ENCODE data around the gene EVC2. TPM values are rescaled to one million over a fixed set of nuclear protein-coding genes. Genes with fewer than 3 reads are reported as not detected.

Gene EVC2
- total and polyA plus RNA-seq, 2 donors (not counting 1 experiment from before 2014, with no cell fraction given), result 1.4 to 16.5 TPM

- H2AFZ ChIP-seq (ENCODE audit: low read length), result no peak overlapping the region
- peaks cover 7% of the 10 kb centered on the region for H3K4me1 ChIP-seq (ENCODE audit: control insufficient read depth, extremely low read depth, insufficient read depth, low read length)
- H3K79me2 ChIP-seq (ENCODE audit: control insufficient read depth, insufficient read depth, low read length), result peaks cover 8% of the 10 kb centered on the region
- H3K9ac ChIP-seq (ENCODE audit: insufficient read depth, low read length), result no peak overlapping the region
- peaks cover 1% of the 10 kb centered on the region for H3K36me3 ChIP-seq (ENCODE audit: control insufficient read depth, insufficient read depth, low read length)
- no peak overlapping the region for H3K4me3 ChIP-seq (replicated peaks in 1 of 4; ENCODE audit: control extremely low read depth in 1 of 4, insufficient read depth in 1 of 4, low read depth in 3 of 4, low read length in 4 of 4)
- no peaks in the 10 kb centered on the region for H4K20me1 ChIP-seq (ENCODE audit: control insufficient read depth, extremely low read depth, insufficient read depth, low read length)
- no peak overlapping the region for H3K27ac ChIP-seq (ENCODE audit: insufficient read depth, low read length)
- H3K27me3 ChIP-seq (ENCODE audit: control insufficient read depth, insufficient read depth, low read length), result no peaks in the 10 kb centered on the region
- H3K4me2 ChIP-seq (ENCODE audit: extremely low read depth, insufficient read depth, low read length), result no peak overlapping the region
- TF ChIP-seq CTCF (conservative IDR thresholded peaks at IDR 0.05 in 1 of 2, IDR thresholded peaks at IDR 0.05 in 1 of 2; ENCODE audit: low read depth in 1 of 2, low read length in 2 of 2) (no peak), EZH2 (IDR thresholded peaks at IDR 0.05; ENCODE audit: low read length, missing control alignments) (no peak)
- no peak for DNase-seq (ENCODE audit: low read depth in 2 of 2)
- no peaks in the 10 kb centered on the region for H3K9me3 ChIP-seq (ENCODE audit: control insufficient read depth, insufficient read depth, low read depth, low read length)
Observed at GRCh38 chr4:5705647-5706320, 2.6 kb downstream of the EVC2 start.

GRCh38 chr4:5704276-5704675 lies 4.1 kb downstream of the EVC2 start:
- H4K20me1 ChIP-seq (ENCODE audit: control insufficient read depth, extremely low read depth, insufficient read depth, low read length), result no peaks in the 10 kb centered on the region
- TF ChIP-seq CTCF (conservative IDR thresholded peaks at IDR 0.05 in 1 of 2, IDR thresholded peaks at IDR 0.05 in 1 of 2; ENCODE audit: low read depth in 1 of 2, low read length in 2 of 2) (no peak), EZH2 (IDR thresholded peaks at IDR 0.05; ENCODE audit: low read length, missing control alignments) (no peak)
- no peaks in the 10 kb centered on the region for H3K9me3 ChIP-seq (ENCODE audit: control insufficient read depth, insufficient read depth, low read depth, low read length)
- no peak overlapping the region for H3K4me3 ChIP-seq (replicated peaks in 1 of 4; ENCODE audit: control extremely low read depth in 1 of 4, insufficient read depth in 1 of 4, low read depth in 3 of 4, low read length in 4 of 4)
- no peaks in the 10 kb centered on the region for H3K27me3 ChIP-seq (ENCODE audit: control insufficient read depth, insufficient read depth, low read length)
- DNase-seq (ENCODE audit: low read depth in 2 of 2), result no peak
- peaks cover 1% of the 10 kb centered on the region for H3K36me3 ChIP-seq (ENCODE audit: control insufficient read depth, insufficient read depth, low read length)
- no peak overlapping the region for H3K4me2 ChIP-seq (ENCODE audit: extremely low read depth, insufficient read depth, low read length)
- peaks cover 8% of the 10 kb centered on the region for H3K79me2 ChIP-seq (ENCODE audit: control insufficient read depth, insufficient read depth, low read length)
- H3K9ac ChIP-seq (ENCODE audit: insufficient read depth, low read length), result no peak overlapping the region
- peaks cover 7% of the 10 kb centered on the region for H3K4me1 ChIP-seq (ENCODE audit: control insufficient read depth, extremely low read depth, insufficient read depth, low read length)
- no peak overlapping the region for H3K27ac ChIP-seq (ENCODE audit: insufficient read depth, low read length)
- H2AFZ ChIP-seq (ENCODE audit: low read length), result no peak overlapping the region

GRCh38 chr4:5703831-5704230 lies 4.5 kb downstream of the EVC2 start:
- TF ChIP-seq EZH2 (IDR thresholded peaks at IDR 0.05; ENCODE audit: low read length, missing control alignments) (no peak), CTCF (conservative IDR thresholded peaks at IDR 0.05 in 1 of 2, IDR thresholded peaks at IDR 0.05 in 1 of 2; ENCODE audit: low read depth in 1 of 2, low read length in 2 of 2) (no peak)
- Histone ChIP-seq H3K4me3 (replicated peaks in 1 of 4; ENCODE audit: control extremely low read depth in 1 of 4, insufficient read depth in 1 of 4, low read depth in 3 of 4, low read length in 4 of 4) (no peak overlapping the region), H3K4me1 (ENCODE audit: control insufficient read depth, extremely low read depth, insufficient read depth, low read length) (peaks cover 5% of the 10 kb centered on the region), H3K4me2 (ENCODE audit: extremely low read depth, insufficient read depth, low read length) (no peak overlapping the region), H3K27me3 (ENCODE audit: control insufficient read depth, insufficient read depth, low read length) (no peaks in the 10 kb centered on the region), H3K79me2 (ENCODE audit: control insufficient read depth, insufficient read depth, low read length) (peaks cover 8% of the 10 kb centered on the region), H3K36me3 (ENCODE audit: control insufficient read depth, insufficient read depth, low read length) (peaks cover 1% of the 10 kb centered on the region), H4K20me1 (ENCODE audit: control insufficient read depth, extremely low read depth, insufficient read depth, low read length) (no peaks in the 10 kb centered on the region), H3K27ac (ENCODE audit: insufficient read depth, low read length) (no peak overlapping the region), H2AFZ (ENCODE audit: low read length) (no peak overlapping the region), H3K9ac (ENCODE audit: insufficient read depth, low read length) (no peak overlapping the region), H3K9me3 (ENCODE audit: control insufficient read depth, insufficient read depth, low read depth, low read length) (no peaks in the 10 kb centered on the region)
- no peak for DNase-seq (ENCODE audit: low read depth in 2 of 2)
